Right ventricle myocardium inferior (tissue), 1 donor: Measurements from ENCODE around the gene PLD1. TPM values are rescaled to one million over a fixed set of nuclear protein-coding genes. Genes with fewer than 3 reads are reported as not detected.
A peak's percentile ranks its signal among the peaks of the same experiment; 100 is the strongest.
"Not testable (repeated sequence)": the region's sequence is repeated elsewhere in the genome, so short reads cannot be mapped to it uniquely, and the experiment has no call there.

ENCODE experiments used
- ATAC-seq: fragments of 200-7000 bp; cut with Tn5 transposase; one replicate; pipeline ENCODE4 v1.9.1; 2020; ENCODE audit warnings: mild to moderate bottlenecking, moderate library complexity
- DNase-seq: peaks from one replicate; pipeline ENCODE4 v3.0.0; 2021; ENCODE audit errors: missing footprints
- intact Hi-C: fragments of 100-400 bp; cut with DNase I; formaldehyde crosslinking; loops from one replicate; pipeline ENCODE4 v1.11.0; 2022
- total RNA-seq: library from RNA; stranded (reverse); fragmentation: NEBNext Ultra II Directional; extraction: Animal tissue kit (Norgen Biotek cat#: 25700); gene quantifications from one replicate; pipeline ENCODE4 v1.2.1, GENCODE V29; 2021
- donor health status: DM: no; HTN: yes; CAD: no; lungs with severe emphysema.

Gene PLD1
- total RNA-seq, 1 donor from 2014 or later = 78.0 TPM

DNA sequence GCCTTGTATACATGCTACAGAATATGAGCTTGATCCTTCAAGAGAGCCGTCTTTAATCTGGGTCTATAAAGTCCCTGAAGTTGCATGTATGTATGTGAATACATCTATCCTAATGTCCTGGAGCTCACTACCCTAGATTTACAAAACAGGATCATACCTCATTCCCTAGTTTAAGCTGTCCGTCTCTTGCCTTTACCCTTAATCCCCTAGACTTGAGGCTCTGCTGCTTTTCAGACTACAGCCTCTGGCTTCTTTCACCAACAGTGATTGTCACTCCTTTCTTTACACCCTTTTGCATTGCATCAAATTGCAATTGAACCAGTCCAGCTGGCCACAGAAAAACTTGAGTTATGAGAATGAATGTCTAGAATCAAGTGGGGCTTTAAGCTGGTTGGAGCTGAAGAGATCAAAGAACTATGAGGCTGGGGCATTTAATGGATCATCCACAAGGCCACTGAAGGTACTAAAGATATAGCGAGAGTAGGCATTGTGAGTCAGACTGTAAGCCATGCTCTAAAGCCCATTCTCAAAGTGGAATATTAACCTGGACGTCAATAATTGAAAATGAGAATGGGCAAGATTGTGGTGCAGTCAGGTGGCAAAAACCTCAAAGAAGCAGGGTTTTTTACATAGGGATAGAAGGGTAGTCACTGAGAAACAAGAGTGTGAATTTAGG, 12.3 kb upstream of the PLD1 start:
- DNase-seq = no peak
- intact Hi-C loops = no loop called here
- no peak for ATAC-seq

DNA sequence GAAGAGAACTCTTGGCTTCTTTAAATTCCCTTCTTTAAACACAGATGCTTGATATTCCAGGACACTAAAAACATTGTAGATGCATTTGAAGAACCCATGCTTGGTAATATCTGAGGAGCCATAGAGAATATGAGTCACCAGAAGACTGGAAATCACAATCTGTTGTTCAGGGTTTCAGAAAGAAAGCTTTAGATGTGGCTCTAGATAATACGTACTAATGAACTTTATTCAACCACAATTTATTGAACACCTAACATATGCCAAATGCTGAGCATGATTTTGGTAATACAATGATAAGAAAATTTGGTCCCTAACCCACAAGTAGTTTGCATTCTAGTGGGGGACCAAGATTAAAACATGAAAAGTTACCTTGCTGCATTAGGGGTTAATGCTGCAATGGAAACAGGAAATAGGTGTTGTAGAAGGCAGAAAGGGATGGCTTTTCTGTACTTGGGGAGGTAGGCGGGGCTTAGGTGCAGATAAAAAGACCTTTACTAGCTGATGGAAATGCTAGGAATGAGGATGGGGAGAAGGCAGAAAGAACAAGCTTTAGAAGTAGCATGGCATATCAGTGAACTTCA, 11.6 kb upstream of the PLD1 start:
- intact Hi-C loops = no loop called here
- no peak for DNase-seq
- ATAC-seq = no peak

- no peak for DNase-seq
- ATAC-seq = no peak
- intact Hi-C loops = no loop called here
Measured at GRCh38 chr3:171821044-171821443, 10.8 kb upstream of the PLD1 start.

- no peak for ATAC-seq
- no peak for DNase-seq
- intact Hi-C loops = no loop called here
Measured at GRCh38 chr3:171817074-171817800, 7.0 kb upstream of the PLD1 start.

DNA sequence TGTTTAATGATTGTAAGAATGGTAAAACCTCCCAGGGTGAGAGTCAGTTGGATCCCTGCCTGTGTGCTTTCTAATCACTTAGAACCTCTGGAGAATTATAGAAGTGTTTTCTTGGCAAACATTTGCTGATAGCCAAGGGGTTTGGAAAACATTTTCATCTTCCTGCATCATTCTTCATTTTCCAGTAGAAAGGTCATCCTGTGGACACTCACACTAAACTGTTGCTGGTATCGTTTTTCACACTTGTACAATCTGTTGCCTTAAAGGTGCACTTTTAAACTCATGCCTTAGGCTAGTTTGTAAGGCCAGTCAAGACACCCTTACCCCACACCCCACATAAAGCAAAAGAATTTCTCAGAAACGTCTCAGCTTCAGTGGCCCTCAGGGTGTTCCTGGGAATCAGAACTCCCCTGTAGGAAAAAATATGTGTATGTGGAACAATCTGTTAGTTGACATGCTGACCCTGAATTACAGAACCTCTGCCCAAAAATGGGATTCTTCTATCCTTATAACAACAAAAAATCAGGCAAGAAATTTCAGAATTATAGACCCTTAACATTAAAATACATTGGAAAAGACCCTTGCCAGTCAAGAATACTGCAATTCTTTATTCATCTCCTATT, 5.8 kb upstream of the PLD1 start:
- ATAC-seq = peak; percentile 12
- intact Hi-C loops = no loop called here
- DNase-seq = no peak

DNA sequence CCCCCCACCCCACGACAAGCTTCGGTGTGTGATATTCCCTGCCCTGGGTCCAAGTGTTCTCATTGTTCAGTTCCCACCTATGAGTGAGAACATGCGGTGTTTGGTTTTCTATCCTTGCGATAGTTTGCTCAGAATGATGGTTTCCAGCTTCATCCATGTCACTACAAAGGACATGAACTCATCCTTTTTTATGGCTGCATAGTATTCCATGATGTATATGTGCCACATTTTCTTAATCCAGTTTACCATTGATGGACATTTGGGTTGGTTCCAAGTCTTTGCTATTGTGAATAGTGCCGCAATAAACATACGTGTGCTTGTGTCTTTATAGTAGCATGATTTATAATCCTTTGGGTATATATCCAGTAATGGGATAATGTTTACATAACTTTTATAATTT, 4.4 kb upstream of the PLD1 start:
- ATAC-seq, intact Hi-C loops: not testable (repeated sequence)

GRCh38 chr3:171813897-171814460, 3.7 kb upstream of the PLD1 start:
- DNase-seq (no peak), ATAC-seq (no peak)
- intact Hi-C loops = no loop called here

More for the DNA sequence above, 4.4 kb upstream of the PLD1 start:
- not testable (repeated sequence) for DNase-seq

GRCh38 chr3:171813278-171813896, 3.1 kb upstream of the PLD1 start:
- intact Hi-C loops = no loop called here
- no peak for ATAC-seq
- no peak for DNase-seq

DNA sequence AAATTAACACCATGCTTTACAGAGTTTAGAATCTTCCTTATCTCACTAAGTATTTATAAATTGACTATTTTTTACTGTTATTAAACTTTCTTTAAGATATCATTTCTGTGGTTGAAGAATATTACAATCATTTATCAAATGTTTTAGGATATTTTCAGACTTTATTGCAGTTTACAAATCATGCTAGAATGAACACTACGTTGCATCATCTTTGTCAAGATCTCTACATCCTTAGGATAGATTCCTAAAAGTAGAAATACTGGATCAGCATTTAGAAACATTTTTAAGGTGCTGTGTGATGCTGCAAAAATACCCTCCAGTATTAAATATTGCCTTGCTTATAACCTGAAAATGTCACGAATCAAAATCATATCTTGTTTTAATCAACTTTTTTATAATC, 2.5 kb upstream of the PLD1 start:
- ATAC-seq (no peak), DNase-seq (no peak)
- intact Hi-C loops = no loop called here

DNA sequence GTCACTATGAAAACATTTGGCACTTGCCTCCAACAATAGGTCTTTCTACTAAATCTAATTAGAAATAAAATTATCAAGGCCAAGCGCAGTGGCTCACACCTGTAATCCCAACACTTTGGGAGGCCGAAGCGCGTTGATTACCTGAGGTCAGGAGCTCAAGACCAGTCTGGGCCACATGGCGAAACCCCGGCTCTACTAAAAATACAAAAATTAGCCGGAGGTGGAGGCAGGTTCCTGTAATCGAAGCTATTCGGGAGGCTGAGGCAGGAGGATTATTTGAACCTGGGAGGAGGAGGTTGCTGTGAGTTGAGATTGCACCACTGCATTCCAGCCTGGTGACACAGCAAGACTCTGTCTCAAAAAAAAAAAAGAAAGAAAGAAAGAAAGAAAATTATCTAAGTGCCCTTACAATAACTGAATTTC, 1.6 kb upstream of the PLD1 start:
- no peak for DNase-seq
- intact Hi-C loops = no loop called here
- ATAC-seq = no peak

DNA sequence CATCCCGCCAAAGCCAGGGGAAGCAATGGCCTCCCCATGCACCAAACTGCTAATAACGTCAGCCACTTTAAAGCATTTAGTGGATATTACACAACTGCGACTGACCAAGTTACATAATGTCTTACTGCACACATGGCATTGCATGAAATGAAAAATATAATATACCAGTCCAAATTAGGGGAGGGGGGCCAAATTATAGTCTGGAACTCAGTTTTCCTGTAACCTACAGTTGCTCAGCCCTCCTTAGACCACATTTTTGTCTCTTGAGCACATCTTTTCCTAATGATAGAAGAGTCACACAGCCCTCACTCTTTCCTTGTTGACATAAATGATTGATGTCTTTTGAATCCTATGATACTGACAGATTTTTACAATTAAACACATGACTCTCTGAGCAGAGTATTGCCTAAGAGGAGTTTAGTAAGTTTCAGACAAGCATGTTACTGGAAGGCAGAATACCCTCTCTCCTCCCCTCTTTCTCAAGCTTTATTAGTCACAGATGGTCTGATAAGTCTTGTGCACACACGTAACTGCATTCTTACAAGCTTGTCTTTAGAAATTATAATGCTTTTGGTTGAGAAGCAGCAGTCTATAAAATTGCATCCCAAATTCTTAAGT, 1.1 kb upstream of the PLD1 start:
- DNase-seq (no peak), ATAC-seq (peak; percentile 53)
- intact Hi-C loops = no loop called here

- intact Hi-C loops = no loop called here
- DNase-seq = no peak
- no peak for ATAC-seq
Measured at GRCh38 chr3:171810629-171811294, 479 bp upstream of the PLD1 start.

DNA sequence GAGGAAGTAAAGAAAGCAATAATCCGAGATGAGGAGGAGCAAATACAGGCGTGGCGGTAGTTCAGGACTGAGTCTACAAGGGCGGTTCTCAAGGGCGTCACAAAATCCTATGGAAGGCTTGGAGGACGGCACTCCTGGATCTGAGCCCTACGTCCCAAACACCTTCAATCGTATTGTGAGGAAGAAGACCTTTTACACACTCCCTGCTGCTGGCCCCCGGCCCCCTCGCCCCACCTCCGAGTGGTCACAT, 747 bp downstream of the PLD1 start:
- ATAC-seq = peak; percentile 15
- intact Hi-C loops = no loop called here

GRCh38 chr3:171807806-171808205, 2.5 kb downstream of the PLD1 start:
- ATAC-seq = no peak

More for the DNA sequence above, 747 bp downstream of the PLD1 start:
- DNase-seq = no peak

GRCh38 chr3:171807129-171807675, 3.1 kb downstream of the PLD1 start:
- no peak for DNase-seq
- intact Hi-C loops = no loop called here
- ATAC-seq = no peak

More at GRCh38 chr3:171807806-171808205, 2.5 kb downstream of the PLD1 start:
- intact Hi-C loops = no loop called here
- DNase-seq = no peak

GRCh38 chr3:171806200-171807128, 3.8 kb downstream of the PLD1 start:
- intact Hi-C loops = no loop called here
- DNase-seq (no peak), ATAC-seq (no peak)

- DNase-seq (no peak), ATAC-seq (no peak)
- intact Hi-C loops = no loop called here
Measured at GRCh38 chr3:171805687-171806086, 4.6 kb downstream of the PLD1 start.
